Measurements from ENCODE around the gene PTPRG.

The PTPRG gene

DNA sequence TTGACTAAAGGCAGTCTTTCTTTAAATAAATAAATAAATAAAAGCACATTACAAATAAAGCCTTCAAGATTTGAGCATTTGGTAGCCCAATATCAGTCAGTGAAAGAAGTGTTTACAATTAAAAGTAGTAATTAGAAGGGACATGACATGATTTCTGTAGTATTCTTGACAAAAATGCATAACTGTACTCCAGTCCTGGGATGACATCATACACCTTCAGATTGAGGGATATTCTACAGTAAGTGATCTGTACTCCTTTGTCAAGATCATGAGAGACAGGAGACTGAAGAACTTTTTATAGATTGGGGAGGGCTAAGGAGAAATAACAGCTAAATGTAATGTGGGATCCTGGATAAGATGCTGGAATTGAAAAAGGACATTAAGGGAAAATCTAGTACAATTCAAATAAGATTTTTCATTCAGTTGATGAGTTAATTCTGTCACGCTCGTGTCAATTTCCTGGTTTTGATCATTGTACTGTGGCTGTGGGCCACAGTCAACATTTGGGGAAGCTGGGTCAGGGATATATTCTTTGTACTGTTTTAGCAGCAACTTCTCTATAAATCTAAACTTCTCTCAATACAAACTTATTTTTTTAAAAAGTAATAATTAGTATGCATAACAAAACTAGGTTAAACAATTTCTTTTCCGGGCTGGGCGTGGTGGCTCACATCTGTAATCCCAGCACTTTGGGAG is 314.8 kb downstream of the PTPRG start:
- no peak for DNase-seq

DNA sequence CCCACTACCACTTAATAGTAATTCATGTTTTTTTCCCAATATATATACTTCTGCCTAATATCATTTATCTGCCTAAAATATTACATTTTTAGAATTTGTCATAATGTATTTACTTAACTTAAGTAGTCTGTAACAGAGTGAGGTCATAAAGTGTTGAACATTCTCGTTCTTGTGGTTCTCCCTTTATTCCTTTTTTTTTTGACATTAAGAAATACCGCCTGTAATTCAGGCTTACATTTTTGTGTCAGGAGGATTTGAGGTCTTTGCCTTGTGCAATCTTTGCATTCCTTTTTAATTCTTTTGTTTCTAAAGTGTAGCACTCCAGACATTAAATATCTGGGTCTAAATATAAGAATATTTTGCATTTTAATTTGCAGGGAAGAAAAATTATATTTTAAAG is 315.4 kb downstream of the PTPRG start:
- DNase-seq, result no peak

DNA sequence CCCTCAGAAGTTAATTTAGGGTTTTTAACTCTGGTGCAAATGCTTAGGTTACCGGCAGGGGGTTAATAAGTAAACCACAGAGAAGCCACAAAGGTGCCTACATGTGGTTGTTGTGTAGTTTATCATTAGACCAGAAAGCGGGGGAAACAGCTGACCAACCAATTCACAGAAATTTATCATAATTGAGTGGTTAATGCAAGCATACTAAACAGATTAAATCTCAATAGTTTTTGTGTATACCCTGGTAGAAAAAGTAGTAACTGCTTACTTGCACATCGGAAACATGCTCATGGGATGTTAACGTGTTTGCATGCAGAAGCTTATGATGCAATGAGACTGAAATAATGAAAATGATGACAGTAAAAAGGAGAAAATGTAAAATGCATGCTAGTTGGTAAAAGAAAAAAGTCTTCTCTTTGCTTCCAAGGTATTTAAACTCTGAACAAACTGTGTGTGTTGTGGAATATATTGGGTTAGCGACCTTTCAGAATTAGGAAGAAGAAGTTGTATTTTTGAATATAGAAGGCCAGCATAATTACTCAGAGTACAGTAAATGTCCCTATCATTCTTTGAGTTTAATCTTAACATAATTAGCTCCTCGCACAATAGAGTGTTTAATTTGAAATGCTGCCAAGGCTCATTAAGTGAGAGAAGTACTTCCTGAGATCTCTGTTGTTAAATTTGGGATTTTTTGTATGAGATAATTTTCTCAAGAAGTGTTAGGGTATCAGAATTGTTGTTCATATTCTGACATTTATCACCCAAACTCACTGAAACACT is 316.2 kb downstream of the PTPRG start:
- no peak for DNase-seq

DNA sequence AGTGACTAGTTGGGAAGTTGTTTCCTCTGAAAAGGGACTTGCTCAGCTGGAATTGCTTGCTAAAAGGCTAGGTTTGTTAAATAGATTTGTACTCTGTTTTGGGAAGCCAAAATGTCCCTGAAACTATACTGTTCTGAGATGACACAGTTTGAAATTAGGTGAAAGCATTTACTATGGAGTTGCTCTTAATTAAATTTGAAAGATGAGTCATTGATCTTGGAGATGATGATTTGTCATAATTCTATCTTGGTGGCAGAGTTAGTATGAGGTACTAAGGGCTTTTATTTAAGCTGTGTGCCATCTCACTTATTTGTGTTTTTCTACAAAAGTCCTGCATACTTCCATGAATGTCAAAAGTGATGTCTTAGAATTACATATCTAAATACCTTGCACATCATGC is 320.9 kb downstream of the PTPRG start:
- DNase-seq, result no peak

DNA sequence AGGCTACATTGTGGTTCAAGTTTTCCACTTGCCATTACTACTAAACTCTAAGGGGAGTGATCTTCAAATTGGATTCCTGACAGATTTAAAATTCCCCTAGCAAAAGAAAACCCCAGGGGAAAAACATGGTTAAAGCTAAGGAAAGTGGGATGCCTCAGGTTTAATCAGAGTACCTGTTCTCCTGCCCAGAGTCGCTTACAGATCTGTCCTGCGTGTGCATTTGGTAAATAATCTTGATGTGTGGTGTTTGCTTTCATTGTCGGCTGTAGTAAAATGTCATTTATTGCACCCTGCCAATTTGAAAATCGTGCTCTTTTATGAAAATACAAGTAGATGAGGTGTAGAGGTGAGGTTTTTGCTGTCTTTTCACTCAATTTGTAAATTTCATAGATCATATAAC is 323.4 kb downstream of the PTPRG start:
- DNase-seq, result no peak

DNA sequence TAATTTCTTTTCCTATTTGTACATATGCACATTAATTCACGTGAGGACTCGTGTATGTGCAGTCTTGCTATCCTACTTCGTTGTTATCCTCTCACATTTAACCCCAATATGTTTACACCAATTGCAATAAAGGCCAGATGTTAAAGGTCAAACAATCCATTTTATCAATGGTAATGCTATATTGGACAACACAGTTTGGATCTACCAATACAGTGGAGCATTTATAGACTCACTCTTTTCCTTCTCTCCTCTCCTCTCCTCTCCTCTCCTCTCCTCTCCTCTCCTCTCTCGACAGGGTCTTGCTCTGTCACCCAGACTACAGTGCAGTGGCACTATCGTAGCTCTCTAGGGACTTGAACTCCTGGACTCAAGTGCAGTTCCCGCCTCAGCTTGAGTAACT is 324.0 kb downstream of the PTPRG start:
- DNase-seq, result no peak

DNA sequence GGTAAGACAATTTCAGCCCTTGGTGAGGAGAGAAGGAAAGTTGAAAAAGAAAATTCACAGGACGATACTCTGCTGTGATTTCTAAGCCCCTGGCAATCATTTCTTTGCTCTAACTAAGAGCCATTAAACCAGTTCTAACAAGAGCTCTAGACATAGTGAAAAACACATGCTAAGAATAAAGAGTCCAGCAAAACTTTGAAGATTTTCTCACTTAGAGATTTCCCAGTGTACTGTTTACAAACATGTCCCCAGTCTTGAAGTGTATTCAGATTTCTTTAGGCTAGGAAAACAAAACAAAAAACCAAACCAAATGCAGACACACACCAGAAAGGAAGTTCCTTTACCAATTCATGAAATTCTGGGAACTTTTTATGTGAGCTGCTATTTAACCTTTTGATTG is 325.8 kb downstream of the PTPRG start:
- DNase-seq, result no peak

DNA sequence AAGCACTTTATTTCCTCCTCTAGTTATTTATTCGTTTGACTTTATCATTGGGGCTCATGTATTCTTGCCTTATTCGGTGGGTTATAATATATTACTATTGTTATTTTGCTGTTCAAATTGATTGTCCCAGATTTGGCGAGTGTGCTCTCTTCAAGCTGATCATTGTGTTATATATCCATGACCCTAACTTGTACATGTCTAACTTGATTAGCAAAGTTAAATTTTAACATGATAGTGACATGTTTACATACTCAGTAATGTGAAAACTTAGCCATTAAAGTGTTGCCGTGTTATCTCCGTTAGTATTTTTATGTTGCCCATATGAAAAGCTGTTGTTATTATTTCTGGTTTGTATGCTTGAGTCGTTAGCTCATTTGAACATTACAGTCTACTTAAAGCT is 327.9 kb downstream of the PTPRG start:
- DNase-seq, result no peak

DNA sequence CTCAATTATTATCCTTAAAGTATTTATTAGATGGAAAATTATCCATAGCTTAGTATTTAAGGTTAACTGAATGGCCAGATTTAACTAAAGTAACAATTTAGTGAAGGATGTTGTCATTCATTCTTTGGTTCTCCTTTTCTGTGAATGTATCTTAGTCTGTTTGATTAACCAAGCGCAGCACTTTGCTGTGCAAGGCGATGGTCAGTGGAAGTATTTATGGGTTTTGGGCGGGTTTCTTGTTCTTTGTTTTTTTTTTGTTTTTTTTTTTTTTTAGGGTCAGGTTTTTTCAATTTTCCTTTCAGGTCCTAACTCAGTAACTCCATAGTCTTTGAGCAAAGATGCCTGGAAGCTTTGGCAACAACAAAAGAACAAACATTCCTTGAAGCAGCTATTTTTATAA is 328.8 kb downstream of the PTPRG start:
- no peak for DNase-seq

DNA sequence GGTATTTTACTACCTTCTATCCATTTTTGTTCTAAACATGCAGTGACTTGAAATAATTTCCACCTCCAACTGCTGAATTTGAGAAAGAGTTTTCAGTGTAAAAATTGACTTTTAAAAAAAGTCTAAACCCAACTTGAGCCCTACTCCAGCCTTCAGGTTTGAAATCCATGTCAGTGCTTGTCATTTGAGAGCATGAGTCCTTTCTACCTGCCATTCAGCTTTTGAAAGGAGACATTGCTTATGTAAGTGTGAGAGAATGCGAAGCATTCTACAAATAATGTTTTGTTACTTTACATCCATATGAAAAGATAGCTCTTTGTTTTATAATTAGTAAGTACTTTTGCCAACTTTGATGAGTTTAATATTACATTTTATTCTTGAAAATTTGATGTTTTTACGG is 329.2 kb downstream of the PTPRG start:
- no peak for DNase-seq

DNA sequence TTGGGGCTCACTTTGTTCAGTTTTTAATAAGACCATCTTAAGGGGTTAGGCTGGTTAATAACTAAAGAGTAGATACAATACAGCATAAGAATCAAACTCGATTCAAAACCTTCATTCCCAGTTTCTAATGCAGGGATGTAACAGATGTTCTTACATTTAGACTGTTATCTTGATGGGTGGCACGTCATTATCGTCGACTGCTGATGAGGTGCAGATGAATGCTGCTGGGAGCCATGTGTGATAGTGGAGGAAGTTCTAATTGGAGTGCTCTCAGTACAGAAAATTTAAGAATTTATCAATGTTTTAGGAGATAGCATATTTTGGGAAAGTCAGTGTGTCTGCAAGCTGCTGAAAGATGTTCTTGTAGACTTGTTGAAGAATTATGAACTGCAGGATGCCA is 331.5 kb downstream of the PTPRG start:
- no peak for DNase-seq

DNA sequence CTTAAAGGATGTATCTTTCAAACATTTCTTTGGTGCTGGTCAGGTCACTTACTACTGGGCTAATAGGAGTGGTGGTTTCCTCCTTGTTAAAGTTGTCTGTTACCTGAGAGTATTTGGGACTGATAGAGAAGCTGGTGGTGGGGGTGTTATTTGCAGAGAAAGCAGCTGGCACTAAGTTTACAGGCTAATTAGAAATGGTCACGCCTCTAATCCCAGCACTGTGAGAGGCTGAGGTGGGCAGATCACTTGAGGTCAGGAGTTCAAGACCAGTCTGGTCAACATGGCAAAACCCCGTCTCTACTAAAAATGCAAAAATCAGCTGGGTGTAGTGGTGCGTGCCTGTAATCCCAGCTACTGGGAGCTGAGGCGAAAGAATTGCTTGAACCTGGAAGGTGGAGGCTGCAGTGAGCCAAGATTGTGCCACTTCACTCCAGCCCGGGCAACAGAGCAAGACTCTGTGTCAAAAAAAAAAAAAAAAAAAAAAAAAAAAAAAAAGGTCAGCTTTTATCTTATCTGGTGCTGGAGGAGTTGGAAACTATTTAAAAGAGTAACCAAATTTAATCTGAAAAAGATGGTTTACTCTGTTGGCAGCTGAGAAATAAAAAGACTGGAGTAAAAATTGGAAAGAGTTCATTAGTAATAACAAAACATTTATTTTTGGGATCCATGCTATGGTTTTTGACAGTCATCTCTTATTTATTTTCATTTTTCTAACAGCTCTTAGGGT is 332.6 kb downstream of the PTPRG start:
- DNase-seq, result no peak

DNA sequence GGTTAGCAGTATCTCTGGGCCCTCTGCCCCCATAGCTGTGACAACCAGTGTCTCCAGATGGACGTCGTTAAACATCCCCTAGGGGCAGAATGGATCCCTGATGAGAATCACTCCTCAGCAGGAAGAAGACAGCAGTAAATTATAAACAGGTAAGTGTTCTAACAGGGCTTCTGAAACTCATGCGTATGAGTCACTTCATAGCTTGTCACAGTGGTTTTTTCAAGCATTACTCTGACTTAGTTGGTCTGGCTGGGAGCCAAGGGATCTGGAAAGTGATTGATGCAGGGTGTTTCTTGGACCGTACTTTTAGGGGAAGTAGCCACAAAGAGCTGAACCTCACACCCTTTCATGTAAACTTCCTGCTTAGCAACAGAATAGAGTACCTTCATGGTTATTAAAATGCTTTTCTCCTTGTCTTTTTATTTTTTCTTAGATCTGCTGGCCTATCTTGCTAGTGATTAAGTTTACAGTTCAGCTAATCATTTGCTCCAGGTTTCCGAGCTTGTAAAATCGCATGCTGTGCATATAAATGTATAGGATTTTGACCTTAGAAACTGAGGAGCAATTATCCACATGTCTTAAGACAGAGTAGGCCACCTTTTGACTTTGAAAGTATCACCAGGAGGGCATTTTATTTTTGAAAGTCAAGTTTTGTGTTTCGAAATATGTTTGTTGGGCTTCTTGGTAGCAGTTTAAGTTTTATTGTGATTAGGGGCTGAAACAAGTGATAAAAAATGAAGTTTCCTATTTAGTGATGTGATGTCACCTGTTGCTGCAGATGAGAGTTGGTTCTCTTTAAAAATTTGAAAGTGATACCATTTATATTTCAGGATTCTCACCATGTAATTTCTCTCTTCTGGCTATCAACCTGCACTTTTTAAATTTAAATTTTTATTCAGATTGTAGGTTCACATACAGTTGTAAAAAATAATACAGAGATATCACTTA is 333.9 kb downstream of the PTPRG start:
- DNase-seq, result peak; percentile 46

DNA sequence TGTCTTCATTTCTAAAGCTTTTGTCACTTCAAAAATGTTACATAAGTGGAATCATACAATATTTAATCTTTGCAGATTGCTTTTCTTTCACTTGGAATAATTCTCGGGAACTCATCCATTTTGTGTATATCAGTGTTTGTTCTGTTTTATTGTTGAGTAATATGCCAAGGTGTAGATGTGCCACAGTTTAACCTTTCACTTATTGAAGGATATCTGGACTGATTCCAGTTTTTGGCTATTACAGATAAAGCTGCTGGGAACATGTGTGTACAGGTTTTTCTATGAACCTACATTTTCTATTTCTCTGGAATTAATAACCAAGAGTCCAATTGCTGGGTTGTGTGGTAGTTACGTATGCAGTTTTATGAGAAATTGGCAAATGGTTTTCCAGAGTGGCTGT is 334.9 kb downstream of the PTPRG start:
- no peak for DNase-seq

DNA sequence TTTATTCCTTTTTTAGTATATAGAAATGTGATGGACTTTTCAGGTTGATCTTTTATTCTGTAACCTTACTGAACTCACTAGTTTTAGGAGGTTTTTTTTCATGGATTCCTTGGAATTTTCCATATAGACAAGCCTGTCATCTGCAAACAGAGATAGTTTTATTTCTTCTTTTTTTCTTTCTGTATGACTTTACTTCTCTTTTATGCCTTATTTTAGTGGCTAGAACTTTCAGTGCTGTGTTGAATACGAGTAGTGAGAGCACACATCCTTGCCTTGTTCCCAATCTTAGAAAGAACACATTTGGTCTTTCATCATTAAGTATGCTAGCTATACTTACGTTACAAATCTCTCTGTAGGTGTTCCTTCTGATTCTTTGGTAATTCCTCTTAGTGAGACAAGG is 336.5 kb downstream of the PTPRG start:
- DNase-seq, result no peak

DNA sequence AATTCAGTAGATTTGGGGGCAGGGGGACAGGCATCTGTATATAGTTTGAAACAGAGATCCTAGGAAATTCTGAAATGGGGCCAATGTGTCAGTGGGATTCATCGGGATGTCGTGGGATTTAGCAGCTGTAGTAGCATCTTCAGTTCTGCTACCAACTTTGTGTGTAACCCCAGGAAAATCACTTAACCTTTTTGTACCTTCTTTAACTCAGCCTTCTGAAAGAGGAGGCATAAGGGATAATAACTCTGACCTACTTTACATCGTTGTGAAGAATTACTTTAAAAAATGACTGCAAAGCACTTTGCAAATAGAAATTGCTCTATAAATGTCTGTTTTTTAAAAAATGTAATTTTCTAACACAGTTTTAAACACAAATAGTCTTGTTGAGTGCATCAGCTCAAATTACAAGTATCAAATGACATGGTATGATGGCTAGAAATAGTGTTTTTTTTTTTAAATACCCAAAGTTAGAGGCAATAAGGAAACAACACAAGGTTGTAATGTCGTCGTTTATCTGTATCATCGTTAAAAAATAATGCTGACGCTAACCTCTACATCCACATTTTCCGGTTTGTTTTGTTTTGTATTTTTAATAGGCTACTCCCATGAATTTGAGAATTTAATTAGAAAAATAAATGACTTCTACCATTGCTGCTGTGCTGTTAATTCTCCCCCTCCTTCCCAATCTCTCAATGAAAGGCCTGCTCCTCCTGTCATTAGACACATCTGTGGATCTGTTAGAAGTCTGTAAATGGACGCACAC is 338.5 kb downstream of the PTPRG start:
- DNase-seq, result no peak

DNA sequence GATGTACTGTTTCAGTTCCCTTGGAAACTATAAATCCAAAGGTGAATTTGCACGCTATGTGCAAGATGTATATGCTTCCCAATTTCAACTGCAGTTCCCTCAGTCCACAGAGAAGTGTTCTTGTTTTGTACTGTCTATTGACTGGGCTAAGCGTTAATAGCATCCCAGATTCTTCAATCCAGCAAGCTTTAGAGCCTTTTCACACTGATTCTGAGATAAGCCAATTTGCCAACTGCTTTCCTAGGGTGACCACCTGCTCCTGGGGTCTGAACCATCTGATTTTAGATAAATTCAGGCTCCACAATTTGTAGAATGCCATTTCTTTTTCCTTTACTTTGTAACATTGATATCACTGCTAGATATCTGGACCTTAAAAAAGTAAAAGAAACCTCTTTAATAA is 340.1 kb downstream of the PTPRG start:
- DNase-seq, result no peak

DNA sequence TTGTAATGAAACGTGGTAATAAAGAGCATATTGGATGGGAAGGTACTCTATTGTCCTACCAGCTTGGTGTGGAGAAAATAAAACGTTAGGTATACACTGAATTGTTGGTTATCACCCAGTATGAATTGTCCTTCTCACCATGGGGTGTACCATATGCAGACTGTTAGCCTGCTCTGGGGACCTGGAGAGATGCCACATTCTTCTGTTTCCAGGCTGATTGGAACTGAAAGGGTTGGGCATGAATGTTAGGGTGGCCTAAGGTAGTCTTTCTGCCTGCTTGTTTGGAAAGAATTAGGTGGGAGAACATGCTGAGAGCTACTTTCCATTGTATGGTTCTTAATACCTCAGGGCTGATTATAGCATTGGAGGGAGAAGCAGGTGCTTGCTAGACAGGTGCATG is 340.6 kb downstream of the PTPRG start:
- no peak for DNase-seq

DNA sequence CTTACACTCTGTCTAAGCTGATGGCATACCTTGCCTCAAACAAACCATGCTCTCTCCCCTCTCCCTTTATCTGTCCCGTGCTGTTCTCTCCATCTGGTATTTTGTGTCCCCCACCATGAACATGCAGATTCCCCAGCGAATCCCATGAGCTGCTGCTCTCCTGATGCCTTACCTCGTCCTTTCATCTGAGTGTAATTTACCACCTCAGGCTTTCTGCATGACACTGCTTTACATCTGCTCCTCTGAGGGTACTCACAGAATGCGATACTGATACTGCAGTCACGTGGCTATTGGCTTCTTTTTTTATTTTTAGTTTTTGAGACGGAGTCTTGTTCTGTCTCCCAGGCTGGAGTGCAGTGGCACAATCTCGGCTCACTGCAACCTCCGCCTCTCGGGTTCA is 341.7 kb downstream of the PTPRG start:
- no peak for DNase-seq

DNA sequence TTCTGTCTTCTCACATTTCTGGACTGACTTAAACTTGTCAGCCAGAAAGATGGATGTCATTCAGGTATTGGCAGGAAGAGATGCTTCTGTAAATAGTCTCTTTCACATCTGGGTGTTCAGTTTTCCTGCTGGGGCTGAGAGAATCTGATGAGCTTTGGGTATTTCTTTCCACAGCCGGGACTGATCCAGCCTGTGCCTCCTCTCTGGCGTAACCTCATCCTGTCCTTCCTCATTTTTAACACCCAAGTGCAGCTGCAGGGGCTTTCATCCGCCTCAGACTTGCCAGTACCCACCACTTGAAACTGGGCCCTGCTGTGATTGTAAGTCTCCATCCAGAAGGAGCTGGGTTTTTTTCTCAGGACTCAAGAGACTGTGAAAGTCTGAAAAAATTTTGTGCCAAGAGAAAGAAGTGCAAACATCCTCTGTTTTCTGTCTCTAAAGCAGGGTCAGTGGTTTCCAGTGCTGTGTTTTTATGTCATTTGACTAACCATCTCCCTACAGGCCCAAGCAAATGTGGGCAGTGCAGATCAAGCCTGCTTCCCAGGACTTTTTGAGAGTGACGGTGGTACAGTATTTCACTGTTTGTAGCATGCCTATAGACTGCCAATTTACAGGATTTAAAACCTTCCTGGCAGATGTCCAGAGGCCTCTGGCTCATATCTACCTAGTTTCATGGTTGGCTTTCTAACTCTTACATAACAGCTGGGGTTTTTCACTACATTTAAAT is 342.7 kb downstream of the PTPRG start:
- DNase-seq, result no peak

DNA sequence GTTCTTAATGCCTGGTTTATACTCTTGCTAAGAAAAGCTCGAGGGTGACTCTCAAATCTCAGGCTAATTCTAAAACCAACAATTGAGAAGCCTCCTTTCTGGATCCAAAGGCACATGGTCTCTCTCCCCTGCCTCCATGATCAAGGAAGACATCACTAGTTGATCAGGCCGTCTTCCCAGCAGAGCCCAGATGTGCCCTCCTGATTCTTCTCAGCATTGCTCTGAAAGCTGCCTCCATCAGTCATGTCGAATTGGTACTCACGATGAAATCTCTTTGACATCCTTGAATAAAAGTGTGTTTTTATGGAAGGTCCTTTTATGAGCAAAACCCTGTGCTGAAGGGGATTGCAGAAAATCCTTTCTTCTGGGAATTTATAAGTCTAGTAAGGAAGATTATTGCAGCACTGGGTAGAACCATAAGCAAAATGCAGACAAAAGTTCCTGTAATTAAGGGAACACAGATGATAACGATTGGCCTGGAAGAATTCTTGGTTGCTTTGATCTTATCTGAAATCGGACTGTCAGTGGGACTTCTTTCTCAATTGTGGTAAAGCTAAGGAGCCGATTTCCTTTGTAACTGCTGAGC is 345.9 kb downstream of the PTPRG start:
- DNase-seq, result no peak

Data from CD4-positive, alpha-beta T cell treated with Interleukin-17A for 4 hours (primary cell).